ENCODE results near the gene DHRSX.
"Not testable (repeated sequence)": the region's sequence is repeated elsewhere in the genome, so short reads cannot be mapped to it uniquely, and the experiment has no call there.

The DHRSX gene

GRCh38 chrX:2211667-2212066 is 289.1 kb downstream of the DHRSX start:
- DNase-seq (ENCODE audit: low spot score), result not testable (repeated sequence)

DNA sequence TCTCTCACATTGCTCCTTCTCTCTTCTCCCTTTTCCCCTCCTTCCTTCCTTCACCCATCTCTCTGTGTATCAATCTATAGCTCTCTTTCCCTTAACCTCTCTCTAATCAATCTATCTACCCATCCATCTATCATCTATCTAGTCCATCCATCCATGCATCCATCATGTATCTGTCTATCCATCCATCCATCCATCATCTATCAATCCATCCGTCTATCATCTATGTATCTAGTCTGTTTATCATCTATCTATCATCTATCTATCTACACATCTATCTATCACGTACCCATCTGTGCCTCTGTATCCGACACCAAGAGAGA is 307.5 kb downstream of the DHRSX start:
- no peak for DNase-seq (ENCODE audit: low spot score)

DNA sequence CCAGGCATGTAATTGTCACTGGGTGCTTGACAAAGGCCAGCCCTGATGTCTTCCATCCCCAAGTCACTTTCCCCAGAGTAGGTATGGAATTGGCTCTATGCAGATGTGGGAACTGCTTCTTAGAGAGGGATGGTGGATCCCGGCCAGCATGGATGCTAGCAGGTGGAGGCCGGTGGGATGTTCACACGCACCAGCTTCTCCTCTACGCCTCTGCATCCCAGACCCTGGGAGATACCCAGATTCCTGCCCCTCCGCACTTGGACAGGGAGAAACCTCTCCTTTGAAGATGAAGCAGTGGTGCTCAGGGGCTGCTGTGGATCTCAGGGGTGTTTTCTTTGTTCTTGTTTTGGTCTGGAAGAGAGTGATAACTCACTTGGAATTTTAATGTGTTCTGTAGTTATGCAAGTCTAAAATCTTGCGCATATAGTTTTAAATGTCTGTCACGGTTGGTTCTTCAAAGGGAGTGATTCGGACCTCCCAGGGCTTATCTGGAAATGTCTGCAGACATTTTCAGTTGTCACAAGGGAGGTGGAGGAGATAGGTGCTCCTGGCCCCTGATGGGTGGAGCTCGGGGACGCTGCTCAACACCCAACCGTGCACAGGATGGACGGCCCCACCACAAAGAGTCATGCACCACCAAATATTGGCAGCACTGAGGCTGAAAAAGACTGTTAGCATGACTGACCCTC is 308.0 kb downstream of the DHRSX start:
- no peak for DNase-seq (ENCODE audit: low spot score)

- DNase-seq (ENCODE audit: low spot score), result no peak
Observed at GRCh38 chrX:2188840-2189239, 311.9 kb downstream of the DHRSX start.

- no peak for DNase-seq (ENCODE audit: low spot score)
Observed at GRCh38 chrX:2188330-2188792, 312.4 kb downstream of the DHRSX start.

DNA sequence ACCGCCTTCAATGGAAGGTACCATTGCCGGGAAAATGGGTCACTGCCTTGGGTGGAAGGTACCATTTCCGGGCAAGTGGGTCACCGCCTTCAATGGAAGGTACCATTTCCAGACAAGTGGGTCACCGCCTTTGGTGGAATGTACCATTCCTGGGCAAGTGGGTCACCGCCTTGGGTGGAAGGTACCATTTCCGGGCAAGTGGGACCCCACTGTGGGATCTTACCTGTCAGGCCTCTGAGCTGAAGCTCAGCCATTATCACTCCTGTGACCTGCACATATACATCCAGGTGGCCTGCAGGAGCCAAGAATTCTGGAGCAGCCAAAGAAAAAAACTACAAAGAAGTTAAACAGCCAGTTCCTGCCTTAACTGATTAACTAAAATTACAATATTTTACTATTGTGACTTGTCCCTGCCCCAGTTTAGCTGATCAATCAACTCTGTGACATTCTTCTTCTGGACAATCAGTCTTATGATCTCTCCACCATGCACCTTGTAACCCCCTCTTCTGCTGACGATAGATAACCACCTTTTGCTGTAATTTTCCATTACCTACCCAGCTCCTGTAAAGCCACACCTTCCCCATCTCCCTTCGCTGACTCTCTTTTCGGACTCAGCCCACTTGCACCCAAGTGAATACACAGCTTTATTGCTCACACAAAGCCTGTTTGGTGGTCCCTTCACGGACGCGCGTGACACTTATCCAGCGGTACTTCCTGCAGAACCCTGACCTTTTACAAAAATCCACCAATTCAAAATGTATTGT is 313.2 kb downstream of the DHRSX start:
- DNase-seq (ENCODE audit: low spot score), result no peak

DNA sequence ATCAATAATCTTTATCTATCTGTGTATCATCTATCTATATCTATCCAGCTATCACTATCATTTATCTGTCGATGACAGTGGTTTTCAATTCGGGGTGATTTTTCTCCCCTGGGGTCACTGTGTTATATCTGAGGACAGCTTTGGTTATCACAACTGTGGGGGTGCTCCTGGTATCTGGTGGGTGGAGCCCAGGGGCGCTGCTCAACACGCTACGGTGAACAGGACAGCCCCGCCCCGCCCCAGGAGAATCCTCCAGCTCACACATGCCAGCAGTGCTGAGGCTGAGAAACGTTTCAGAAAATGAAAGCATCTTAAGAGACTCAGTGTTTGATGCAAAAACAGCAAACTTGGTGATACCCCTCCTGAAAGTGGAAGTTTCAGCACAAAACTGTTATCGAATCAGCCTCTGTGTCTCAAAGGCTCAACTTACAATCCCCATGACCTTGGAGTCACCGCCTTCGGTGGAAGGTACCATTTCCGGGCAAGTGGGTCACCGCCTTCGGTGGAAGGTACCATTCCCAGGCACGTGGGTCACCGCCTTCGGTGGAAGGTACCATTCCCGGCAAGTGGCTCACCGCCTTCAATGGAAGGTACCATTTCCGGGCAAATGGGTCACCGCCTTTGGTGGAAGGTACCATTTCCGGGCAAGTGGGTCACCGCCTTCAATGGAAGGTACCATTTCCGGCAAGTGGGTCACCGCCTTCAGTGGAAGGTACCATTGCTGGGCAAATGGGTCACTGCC is 315.3 kb downstream of the DHRSX start:
- DNase-seq (ENCODE audit: low spot score), result no peak

DNA sequence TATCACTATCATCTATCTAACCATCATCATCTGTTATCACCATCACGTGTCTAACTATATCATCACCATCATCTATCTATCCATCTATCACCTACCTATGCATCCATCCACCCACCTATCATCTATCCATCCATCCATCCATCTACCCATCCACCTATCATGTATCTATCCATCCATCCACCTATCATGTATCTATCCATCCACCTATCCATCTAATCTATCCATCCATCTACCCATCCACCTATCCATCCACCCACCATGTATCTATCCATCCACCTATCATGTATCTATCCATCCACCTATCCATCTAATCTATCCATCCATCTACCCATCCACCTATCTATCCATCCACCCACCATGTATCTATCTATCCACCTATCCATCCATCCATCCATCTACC is 316.7 kb downstream of the DHRSX start:
- DNase-seq (ENCODE audit: low spot score), result no peak

GRCh38 chrX:2183193-2183725 is 317.5 kb downstream of the DHRSX start:
- DNase-seq (ENCODE audit: low spot score), result no peak

DNA sequence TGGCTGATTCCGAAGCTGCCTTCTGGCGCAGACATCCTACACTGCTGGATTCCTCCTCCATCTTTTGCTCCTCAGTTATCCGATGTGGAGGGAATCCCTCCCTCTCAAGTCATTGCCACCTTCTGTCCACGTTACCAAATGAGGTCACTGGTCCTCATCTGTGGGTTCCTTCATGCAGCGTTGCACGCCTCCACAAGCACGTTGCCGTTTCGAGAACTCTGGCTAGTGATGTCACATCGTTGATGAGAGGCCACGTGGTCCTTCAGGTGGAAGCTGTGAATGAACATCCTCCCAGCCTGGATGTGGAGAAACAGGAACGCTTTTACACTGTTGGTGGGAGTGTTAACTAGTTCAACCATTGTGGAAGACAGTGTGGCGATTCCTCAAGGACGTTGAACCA is 323.2 kb downstream of the DHRSX start:
- no peak for DNase-seq (ENCODE audit: low spot score)

DNA sequence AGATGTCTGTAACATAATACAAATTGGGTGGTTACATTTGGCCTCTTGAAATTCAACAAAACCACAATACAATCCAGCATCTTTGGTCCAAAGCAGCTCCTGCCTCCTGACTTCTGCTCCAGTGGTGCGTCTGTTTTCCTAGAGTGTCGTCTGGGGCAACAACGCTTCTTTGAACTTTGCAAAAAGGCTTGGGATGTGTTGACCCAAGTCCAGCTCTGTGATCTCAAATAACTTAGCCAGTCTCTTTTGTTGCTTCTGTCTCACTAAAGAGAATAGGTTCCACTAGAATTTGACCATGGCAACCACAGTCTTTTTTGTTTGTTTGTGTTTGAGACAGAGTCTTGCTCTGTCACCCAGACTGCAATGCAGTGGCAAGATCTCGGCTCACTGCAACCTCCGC is 324.0 kb downstream of the DHRSX start:
- DNase-seq (ENCODE audit: low spot score), result no peak

DNA sequence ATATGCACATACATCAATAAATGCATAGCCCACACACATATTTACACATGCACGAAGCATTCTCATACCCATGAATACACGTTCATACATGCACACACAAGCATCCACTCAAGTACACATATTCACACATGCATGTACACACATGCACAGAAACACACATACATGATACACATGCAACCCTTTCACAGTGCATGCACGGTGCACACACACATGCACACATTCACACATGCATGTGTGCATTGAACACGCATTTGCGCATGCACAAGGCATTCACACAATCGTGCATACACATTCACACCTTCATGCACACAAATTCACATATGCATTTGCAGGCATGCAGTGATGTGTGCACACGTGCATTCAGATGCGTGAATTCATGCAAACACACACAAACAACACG is 324.5 kb downstream of the DHRSX start:
- no peak for DNase-seq (ENCODE audit: low spot score)

DNA sequence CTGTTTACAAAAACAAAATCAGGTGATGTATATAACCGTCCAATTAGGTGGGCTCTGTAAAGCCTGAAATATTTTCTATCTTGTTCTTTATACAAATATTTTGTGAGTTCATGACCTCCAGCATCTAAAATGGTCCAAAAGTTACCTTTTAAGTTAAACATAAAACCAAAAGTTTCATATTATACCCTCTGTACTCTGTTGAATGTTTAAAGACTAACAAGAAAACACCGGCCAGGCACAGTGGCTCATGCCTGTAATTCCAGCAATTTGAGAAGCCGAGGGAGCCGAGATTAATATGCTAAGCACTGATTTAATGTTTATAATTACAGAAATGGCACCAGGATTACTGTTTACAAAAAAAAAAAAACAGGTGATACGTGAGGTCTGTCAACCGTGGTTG is 328.4 kb downstream of the DHRSX start:
- DNase-seq (ENCODE audit: low spot score), result no peak

Data from LoVo (cell line).